ENCODE results near the gene ZCCHC14. TPM values are rescaled to one million over a fixed set of nuclear protein-coding genes. Genes with fewer than 3 reads are reported as not detected.
"Not testable (repeated sequence)": the region's sequence is repeated elsewhere in the genome, so short reads cannot be mapped to it uniquely, and the experiment has no call there.

Gene ZCCHC14
- total RNA-seq, 2 donors from 2014 or later, result 18.9 to 54.4 TPM

DNA sequence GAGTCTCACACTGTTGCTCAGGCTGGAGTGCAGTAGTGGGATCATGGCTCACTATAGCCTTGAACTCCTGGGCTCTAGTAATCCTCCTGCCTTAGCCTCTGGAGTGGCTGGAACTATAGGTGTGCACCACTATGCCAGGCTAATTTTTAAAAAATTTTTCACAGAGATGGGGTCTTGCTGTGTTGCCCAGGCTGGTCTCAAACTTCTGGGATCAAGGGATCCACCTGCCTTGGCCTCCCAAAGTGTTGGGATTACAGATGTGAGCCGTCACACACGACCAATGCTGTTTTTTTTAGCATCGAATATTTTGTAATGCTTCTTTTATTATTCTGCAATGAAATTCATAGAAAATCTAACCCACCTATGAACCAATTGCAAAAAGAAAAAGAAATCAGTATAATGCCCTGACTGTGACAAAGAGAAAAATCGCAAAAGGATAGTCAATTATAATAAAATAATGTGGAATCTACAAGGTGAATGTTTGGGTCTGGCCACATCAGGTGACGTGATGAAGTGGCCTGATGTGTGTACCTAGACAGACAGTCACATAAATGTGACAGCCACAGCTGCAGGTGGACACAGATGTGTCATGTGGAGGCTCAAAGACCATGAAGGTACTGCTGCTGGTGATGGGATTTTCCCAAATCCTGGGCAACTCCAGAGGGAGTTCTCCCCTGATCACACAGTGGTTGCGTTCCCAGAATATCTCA, 33.6 kb upstream of the ZCCHC14 start:
- no peak overlapping the region for H3K27ac ChIP-seq
- H3K4me1 ChIP-seq, result no peaks in the 10 kb centered on the region
- WGBS, 2 donors, result 73 to 76% methylated on average over 6 of the region's 6 CpGs
- no peaks in the 10 kb centered on the region for H3K27me3 ChIP-seq
- TF ChIP-seq CTCF (IDR thresholded peaks at IDR 0.05) (no peak), POLR2A (IDR thresholded peaks at IDR 0.05) (no peak)
- H3K4me3 ChIP-seq, result no peak overlapping the region
- no peaks in the 10 kb centered on the region for H3K36me3 ChIP-seq (replicated peaks in 1 of 2; ENCODE audit: insufficient read depth in 1 of 2, low read depth in 2 of 2)
- no peak for DNase-seq
- peaks cover 0 to 12% (median 0%) of the 10 kb centered on the region in 3 donors for H3K9me3 ChIP-seq
- ATAC-seq, result no peak
- intact Hi-C loops (cut with DNase I), result no loop called here

GRCh38 chr16:87525352-87525751, 32.5 kb upstream of the ZCCHC14 start:
- no peak for TF ChIP-seq POLR2A (IDR thresholded peaks at IDR 0.05)
- no peak for TF ChIP-seq CTCF (IDR thresholded peaks at IDR 0.05)
- ATAC-seq (no peak), DNase-seq (no peak)
- Histone ChIP-seq H3K36me3 (replicated peaks in 1 of 2; ENCODE audit: insufficient read depth in 1 of 2, low read depth in 2 of 2) (no peaks in the 10 kb centered on the region), H3K9me3 (peaks cover 0 to 12% (median 0%) of the 10 kb centered on the region in 3 donors), H3K27ac (no peak overlapping the region), H3K4me3 (no peak overlapping the region), H3K27me3 (no peaks in the 10 kb centered on the region), H3K4me1 (no peaks in the 10 kb centered on the region)
- intact Hi-C loops (cut with DNase I), result no loop called here
- 43 to 60% methylated on average over 4 of the region's 4 CpGs for WGBS, 2 donors

DNA sequence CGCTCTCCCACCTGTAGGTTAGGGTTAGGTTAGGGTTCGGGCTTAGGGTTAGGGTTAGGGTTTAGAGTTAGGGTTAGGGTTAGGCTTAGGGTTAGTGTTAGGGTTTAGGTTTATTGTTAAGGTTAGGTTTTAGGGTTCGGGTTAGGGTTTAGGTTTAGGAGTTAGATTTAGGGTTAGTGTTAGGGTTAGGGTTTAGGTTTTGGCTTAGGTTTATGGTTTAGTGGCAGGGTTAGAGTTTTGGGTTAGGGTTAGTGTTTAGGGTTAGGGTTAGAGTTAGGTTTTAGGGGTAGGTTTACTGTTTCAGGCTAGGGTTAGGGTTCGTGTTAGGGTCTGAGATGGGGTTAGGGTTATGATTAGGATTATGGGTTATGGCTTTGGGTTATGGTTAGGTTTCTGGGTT, 31.6 kb upstream of the ZCCHC14 start:
- intact Hi-C loops (cut with DNase I), result no loop called here
- Histone ChIP-seq H3K4me3 (no peak overlapping the region), H3K27me3 (no peaks in the 10 kb centered on the region), H3K36me3 (replicated peaks in 1 of 2; ENCODE audit: insufficient read depth in 1 of 2, low read depth in 2 of 2) (no peaks in the 10 kb centered on the region), H3K9me3 (peaks cover 0 to 3% (median 0%) of the 10 kb centered on the region in 3 donors), H3K4me1 (no peaks in the 10 kb centered on the region), H3K27ac (no peak overlapping the region)
- no peak for TF ChIP-seq POLR2A (IDR thresholded peaks at IDR 0.05)
- no peak for TF ChIP-seq CTCF (IDR thresholded peaks at IDR 0.05)
- ATAC-seq, result no peak
- whole genome bisulfite sequencing, 2 donors, result 65 to 71% methylated on average over 4 of the region's 4 CpGs
- DNase-seq, result no peak

DNA sequence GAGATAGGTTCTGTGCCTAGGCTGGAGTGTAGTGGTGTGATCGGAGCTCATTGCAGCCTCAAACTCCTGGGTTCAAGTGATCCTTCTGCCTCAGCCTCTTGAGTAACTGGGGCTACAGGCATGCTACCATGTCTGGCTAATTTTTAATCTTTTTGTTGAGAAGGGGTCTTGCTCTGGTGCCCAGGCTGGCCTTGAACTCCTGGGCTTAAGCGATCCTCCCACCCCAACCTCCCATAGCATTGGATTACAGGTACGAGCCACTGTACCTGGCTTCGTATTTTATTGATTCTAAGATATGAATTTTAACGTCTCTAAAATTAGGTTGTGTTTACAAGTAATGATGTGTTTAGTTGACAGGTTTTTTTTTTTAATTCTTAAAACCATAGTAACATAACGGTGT, 30.8 kb upstream of the ZCCHC14 start:
- intact Hi-C loops (cut with DNase I), result not testable (repeated sequence)
- 65 to 66% methylated on average over 6 of the region's 6 CpGs for WGBS, 2 donors

DNA sequence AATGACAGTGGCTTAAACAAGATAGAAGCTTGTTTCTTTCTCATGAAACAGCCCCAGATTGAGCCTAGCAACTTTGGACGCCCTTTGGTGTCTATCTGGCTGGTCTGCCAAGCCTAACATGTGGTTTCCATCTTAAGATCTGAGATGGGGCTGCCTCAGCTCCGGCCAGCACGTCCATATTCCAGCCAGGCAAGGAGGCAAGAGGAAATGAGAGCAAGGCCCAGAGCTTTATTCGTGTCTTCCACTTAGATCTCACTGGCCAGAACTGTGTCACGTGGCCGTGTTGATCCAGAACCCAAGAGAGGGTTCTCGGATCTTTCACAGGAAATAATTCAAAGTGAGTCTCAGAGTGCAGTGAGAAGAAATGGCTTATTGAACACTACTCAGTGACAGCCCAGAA, 28.9 kb upstream of the ZCCHC14 start:
- H3K27me3 ChIP-seq; H3K36me3 ChIP-seq (replicated peaks in 1 of 2; ENCODE audit: insufficient read depth in 1 of 2, low read depth in 2 of 2); H3K4me1 ChIP-seq; H3K9me3 ChIP-seq; intact Hi-C loops (cut with DNase I); ATAC-seq; H3K4me3 ChIP-seq: not testable (repeated sequence)
- peak overlapping the region in 1 of 4 donors; percentile 16 for H3K27ac ChIP-seq
- 59 to 68% methylated on average over 7 of the region's 7 CpGs for WGBS, 2 donors
- peak in 1 of 4 donors; percentile 25 for DNase-seq

More for the DNA sequence above, 30.8 kb upstream of the ZCCHC14 start:
- ATAC-seq; H3K4me3 ChIP-seq; H3K36me3 ChIP-seq (replicated peaks in 1 of 2; ENCODE audit: insufficient read depth in 1 of 2, low read depth in 2 of 2); H3K27ac ChIP-seq; H3K27me3 ChIP-seq; H3K4me1 ChIP-seq; H3K9me3 ChIP-seq; DNase-seq: not testable (repeated sequence)

DNA sequence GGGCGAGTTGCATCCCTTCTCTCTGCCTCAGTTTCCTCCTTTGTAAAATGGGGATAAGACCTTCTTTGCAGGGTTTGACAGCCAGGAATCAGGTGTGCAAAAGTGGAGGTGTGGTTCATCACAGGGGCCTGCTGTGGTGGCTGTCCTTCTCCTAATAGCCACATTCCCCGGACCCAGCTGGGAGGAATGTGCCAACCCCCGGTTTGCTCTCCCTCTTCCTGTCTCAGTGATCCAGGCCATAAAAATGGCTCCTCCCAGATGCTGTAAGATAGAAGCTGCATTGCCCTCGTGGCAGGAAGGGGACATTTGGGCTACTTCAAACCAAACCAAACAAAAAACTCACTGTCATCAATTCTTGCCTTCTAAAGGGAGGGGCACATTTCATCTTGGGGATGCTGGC, 26.3 kb upstream of the ZCCHC14 start:
- H3K9me3 ChIP-seq; ATAC-seq; H3K4me3 ChIP-seq; H3K4me1 ChIP-seq; H3K36me3 ChIP-seq (replicated peaks in 1 of 2; ENCODE audit: insufficient read depth in 1 of 2, low read depth in 2 of 2); H3K27me3 ChIP-seq; DNase-seq; intact Hi-C loops (cut with DNase I); H3K27ac ChIP-seq: not testable (repeated sequence)
- 29 to 33% methylated on average over 3 to 4 of the region's 4 CpGs for WGBS, 2 donors

DNA sequence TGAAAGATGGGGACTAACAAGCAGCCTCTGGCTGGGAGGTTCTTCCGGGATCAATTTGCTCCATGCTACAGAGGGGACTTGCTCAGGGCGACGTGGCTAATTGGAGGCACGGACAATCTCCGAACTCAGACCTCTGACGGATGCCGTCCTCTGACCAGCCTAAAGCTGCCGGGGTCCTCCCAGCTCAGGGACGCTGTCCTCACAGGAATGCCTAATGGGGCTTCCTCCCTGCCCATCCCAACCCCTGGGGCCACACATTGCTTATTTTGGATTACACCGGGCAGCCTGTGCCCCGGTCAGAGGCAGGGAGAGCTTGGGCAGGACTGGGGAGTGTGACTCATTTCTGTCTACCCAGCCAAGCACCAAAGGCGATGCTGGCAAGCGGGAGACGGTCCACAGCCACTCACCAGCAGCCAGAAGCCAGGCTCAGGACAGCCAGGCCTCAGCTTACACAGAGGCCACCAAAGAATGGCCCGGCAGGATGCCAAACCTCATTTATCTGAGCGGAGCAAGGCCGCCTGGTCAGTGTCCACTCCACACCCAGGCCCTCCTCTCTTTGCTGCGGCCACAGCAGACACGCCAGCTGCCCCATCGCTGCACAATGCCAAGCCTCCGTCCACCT, 25.7 kb upstream of the ZCCHC14 start:
- DNase-seq, result peak in 3 of 4 donors; percentile 34 to 51 (median 37)
- H3K27me3 ChIP-seq; H3K9me3 ChIP-seq; H3K27ac ChIP-seq; intact Hi-C loops (cut with DNase I); H3K36me3 ChIP-seq (replicated peaks in 1 of 2; ENCODE audit: insufficient read depth in 1 of 2, low read depth in 2 of 2); H3K4me3 ChIP-seq; H3K4me1 ChIP-seq: not testable (repeated sequence)
- ATAC-seq, result peak; percentile 57
- 72 to 76% methylated on average over 4 to 21 of the region's 21 CpGs for WGBS, 2 donors

DNA sequence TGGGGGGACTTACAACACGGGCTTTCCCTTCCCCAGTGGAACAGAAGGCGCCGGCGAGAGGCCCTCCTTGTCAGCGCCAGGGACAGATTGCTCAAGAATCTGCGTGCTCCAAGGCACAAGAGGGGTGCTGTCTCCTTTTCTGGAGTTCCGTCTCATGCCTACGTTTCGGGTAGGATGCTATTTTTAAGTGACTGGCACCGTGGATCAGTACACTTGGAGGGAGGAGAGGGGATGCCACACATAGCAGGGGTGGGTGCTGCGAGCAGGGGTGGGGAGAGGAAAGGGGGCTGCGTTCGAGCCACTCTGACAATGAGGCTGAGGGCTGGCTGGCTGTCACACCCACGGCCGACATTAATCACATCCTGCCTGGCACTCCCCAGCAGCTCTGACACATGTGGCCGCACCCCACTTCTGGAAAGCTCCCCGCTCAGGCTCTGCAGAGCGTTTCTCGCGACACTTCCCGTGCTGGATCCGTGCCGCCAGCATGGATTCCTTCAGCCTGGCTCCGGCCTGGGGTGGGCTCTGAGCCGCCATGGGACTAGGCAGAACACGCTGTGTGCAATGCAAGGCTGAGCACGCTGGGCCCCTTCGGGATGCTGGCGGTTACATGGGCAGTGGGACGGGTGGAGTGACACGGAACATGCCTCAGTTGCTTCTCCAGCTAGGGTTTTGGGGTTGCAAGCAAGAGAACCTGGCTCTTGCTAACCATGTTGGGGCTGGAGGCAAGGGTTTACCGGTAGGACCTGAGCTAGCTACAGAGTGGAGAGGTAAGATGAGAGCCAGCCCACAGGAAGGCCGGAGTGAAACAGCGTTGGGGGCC, 25.0 kb upstream of the ZCCHC14 start:
- 48 to 84% methylated on average over 15 to 32 of the region's 34 CpGs for WGBS, 2 donors
- H3K27me3 ChIP-seq; H3K9me3 ChIP-seq; intact Hi-C loops (cut with DNase I); H3K36me3 ChIP-seq (replicated peaks in 1 of 2; ENCODE audit: insufficient read depth in 1 of 2, low read depth in 2 of 2); H3K4me1 ChIP-seq; H3K27ac ChIP-seq; H3K4me3 ChIP-seq: not testable (repeated sequence)
- DNase-seq (peak in 1 of 4 donors; percentile 13), ATAC-seq (peak; percentile 47)
